Measurements from ENCODE around the gene TOX3.

The TOX3 gene

DNA sequence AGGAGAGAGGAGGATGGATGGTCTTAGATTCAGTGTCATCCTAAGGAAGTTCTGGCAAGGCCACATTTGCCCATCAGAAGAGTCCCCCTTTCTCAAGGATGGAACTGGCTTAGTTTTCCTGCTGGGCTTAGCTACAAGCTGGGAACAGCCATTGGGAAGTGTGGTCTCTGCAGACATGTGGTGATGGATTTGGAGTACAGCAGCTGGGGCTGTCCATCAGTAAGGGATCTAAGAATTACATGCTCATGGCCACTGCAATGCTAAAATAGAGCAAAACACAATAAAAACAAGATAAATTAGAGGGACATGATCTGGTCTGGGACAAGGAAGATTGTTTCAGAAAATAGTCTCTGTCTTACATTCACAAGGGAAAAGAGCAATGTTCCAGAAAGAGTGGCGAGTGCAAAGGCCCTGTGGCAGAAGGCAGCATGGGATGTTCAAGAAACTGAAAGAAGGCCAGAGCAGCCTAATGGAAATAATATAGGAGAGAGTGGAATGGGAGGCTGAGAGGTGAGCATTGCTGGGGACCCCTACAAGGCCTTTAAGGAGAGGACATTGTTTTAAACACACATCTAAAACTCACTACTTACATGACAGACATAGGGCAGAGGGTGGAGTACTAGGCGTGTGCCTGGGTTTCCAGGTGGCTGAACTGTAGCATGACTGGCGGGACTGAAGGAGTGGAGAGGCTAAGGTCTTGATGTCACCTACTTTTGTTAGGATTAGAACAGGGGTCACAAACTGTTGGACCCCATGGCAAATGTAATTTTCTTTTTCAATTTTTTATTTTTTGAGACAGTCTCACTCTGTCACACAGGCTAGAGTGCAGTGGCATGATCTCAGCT, 17.0 kb upstream of the TOX3 start:
- no peak for DNase-seq

DNA sequence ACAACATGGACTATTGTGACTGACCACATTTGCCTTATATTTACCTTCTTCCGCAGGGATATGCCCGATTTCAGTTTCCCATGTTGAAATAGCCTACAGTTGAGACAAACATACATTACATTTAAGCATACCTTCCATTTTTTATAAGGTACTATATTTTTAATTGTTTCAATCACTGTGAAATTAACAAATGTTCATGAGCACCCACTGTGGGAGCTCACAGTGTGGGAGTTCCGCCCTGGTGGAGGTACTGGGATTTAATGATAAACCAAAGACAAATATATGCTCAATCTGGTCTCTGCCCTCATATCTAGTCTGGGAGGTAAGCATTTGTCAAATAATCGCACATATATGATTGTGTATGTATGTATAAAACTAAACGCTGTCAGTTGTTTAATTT, 15.8 kb upstream of the TOX3 start:
- no peak for DNase-seq

DNA sequence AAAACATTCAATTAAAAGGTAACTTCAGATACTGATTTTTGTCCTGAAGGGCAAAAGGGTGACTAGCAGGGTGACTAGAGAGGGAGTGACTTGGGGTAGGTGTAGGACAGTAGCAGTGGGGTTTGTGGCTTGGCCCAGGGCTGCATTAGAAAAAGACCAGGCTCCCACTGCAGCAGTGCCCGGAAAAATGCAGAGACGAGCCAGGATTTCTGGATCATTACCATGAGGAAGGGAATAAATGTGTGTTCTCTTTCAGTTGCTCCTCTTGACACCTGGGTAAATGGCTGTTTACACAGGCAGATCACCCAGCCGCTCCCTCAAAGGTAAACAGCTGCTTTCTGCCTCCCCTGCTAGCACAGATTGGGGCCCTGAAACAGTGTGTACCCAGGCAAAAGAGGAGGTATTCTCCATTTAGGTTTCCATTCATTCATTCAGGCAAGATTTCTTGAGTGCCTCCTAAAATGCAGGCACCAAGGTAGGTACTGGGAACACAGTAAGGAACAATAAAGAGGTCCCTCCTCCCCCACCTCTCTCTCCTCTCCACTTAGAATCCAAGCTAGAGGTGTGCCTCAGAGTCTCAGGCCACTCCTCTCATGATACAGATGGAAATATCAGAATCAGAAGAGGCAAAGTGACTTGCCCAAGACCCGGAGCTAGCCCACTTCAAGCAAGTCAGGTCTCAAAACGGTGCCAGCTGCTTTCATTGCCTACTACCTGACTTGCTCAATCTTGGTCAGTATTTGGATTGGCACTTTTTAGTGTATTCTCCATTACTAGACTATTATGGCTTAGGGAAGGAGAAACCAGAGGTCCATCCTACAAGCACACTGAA, 15.2 kb upstream of the TOX3 start:
- DNase-seq: no peak

DNA sequence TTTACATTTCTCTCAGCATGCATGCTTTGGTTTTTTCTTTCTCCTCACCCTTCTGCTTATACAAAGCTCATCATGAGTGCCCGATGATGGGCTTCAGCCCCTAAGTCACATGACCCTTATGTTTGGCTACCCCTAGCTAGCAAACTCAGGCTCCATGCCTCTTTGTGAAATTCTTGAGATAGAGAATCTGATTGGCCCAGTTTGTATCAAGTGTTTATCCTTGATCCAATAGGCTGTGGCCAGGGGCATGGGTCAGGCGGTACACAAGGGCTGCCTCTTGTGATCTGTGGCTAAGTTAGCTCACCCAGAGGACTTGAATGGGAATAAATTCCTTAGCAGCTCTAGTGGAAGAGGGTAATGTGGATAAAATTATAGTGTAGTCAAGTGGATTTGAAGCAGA, 11.5 kb upstream of the TOX3 start:
- no peak for DNase-seq

DNA sequence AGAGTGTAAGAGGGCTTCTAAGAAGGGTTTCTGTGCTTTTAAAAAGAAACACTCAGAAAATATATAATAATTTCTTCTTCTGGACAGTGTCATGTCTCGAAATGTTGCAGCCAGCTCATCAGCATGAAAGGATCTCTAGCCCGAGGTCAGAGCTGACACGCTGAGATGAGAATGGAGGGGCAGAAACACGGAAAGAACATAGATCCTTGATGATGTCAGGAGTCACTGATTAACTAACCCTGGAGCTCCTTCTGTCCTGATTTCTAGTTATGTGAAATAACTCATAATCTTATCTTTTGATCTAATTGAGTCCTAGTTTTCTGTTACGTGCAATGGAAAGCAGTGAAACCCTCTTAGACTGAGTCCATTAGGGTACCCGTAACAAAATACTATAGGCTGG, 10.3 kb upstream of the TOX3 start:
- no peak for DNase-seq

DNA sequence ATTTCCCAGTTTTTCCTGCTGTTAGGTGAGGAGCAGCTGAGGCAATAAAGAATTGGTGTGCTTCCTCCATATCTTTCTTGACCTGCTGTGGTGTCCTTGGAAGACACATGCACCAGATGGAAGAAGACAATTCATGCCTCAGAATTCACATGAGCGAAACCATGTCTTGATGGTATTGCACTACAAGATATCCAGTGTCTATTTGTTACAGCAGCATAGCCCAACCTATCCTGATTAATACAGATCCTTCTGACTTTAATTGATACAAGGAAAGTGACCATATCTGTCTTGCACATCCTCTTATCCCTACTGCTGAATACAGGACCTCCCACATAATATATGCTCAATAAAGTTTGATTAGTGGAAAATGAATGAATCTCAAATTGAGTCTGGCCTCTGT, 9.1 kb upstream of the TOX3 start:
- no peak for DNase-seq

DNA sequence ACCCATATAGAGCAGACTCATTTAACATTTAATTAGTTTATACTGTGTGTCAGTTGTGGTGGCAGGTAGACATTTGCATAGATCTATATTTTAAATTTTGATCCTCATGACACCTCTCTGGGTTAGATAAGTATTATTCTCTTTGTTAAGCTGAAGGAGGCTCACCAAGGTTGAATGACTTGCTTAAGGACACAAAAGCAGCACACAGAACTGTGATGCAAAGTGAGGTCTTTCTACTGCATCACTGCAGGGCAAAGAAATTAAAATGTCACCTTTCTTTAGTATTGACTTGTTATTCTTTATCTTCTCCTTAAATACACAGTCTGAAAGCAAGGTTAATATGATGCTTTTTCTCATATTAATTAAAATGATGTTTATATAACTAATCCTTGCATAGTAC, 8.6 kb upstream of the TOX3 start:
- DNase-seq: no peak

DNA sequence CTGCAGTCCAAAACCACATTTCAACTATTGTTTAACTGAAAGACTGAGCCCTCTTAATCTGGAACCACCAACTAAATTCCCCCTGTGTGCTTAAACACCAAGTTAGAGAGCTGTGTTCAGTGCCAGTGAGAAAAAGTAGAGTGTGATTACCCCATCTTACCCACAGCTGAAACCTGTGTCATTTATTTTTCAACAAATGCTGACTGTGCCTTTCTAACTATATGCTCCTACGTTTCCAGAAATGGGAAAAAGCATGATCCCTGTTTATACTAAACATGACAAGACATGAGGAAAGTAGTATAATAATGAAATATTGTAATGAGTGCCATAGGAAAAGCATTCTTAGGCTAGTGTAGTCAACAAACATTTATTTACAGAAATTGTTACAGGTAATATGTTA, 7.4 kb upstream of the TOX3 start:
- no peak for DNase-seq

DNA sequence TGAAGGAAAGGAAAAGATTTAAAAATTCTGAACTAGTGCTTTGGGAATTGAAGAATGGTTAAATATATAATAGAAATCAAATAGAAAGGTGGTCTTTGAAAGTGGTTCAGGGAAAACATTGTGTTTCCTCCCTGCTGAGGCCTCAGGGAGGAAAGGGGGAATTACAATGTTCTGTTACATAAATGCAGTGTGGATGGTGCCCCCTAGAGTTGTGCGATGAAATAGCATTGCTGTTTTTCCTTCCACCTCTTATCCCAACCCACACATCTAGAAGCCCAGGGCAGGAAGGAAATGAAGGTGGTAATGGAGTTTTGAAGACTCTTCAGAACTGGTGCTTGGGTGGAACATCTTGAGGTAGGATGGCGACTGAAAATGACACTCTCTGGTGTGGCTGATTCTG, 6.4 kb upstream of the TOX3 start:
- no peak for DNase-seq

DNA sequence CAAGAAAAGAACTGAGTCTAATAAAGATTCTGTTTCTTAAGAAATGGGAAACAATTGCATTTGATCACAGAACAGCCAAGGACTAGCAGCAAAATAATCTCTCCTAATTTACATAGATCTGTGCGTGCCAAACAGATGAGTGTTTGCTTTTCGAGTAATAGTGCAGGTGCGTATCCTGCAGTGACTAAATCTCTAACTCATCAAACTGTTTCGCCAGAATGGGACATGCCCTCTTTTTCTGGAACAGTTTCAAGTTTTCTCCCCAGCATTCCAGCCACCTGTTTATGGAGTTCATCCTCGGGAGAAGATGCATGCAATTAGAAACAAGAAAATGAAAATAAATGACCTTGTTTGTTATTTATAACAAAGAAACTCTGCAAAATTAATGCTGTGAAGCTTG, 5.7 kb upstream of the TOX3 start:
- DNase-seq: no peak

DNA sequence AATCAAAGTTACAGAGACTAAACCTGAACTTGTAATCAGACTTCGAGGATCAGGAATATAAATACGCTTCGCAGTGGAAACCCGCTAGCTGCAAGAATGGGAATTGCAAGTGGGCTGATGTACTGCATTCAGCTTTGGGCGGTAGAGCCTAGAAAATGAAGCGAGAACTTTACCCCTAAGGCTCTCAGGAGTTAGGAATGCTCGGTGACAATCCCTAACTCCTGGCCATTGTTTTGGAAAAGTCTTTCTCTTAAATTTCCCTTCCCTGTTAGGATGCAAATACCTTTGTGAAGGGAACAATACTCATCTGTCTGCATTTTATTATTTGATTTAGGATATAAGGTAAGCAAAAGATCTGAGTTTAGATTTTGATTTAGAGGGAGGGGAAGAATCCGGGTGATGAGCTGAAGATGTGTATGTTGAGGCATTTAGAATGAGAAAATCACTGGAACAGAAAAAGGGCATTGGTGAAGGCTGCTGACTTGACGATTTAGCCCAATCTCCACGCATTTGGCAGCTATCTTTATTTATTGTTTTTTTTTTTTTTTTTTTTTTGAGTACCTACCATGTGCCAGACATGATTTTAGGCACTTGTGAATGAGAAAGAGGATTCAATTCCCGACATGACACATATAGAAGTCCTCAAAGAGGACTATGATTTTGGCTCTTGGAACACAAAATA, 2.2 kb upstream of the TOX3 start:
- no peak for DNase-seq

DNA sequence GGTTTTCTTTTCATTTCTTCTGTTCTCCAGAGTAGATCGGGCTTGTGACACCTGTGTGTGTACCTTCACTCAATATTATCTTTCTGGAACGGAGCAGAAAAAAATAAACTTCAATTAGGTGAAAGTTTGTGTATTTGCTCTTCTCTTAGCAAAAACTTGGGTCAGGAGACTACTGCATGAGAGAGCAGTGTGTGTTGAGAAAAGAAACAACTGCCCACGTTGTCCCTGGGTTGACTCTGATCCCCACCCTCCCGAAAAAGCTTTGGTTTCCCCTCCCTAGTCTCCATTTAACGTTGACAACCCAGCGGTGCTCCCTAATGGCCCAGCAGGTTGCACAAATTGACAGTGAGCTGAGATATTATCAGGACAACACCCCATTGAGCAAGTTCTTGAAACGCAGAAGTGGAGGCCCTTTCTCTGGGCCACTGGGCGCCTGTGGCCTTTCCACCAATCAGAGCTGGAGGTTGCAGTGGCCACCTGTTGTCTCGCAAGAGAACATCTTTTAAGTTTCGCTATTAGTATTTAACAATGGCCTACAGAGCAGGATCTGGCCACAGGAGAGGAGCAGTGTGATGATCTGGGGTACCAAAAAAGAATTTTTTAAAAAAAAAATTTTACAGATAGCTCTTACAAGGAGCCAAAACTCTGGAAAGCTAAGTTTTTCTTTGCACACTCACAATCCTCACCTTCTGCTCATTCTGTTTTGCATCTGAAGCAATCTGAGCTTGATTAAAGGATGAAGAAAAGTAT, 1.5 kb upstream of the TOX3 start:
- DNase-seq: no peak

DNA sequence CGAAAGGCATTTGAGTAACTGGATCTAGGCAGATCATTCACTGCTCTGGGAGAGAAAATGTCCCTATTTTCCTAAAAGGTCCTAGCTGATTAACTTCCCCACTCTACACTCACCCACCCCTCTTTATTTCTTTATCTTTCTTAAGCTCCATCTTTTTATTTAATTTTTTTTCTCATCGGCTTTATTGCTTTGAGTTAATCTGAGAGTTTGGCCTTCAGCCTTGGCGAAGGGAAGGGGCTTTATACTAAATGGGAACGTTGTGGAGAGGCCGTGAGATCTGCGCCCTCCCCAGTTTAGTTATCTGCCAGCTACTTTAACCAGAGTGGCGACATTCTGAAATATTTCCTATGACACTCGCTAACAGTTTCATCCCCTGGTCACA, 882 bp upstream of the TOX3 start:
- no peak for DNase-seq

DNA sequence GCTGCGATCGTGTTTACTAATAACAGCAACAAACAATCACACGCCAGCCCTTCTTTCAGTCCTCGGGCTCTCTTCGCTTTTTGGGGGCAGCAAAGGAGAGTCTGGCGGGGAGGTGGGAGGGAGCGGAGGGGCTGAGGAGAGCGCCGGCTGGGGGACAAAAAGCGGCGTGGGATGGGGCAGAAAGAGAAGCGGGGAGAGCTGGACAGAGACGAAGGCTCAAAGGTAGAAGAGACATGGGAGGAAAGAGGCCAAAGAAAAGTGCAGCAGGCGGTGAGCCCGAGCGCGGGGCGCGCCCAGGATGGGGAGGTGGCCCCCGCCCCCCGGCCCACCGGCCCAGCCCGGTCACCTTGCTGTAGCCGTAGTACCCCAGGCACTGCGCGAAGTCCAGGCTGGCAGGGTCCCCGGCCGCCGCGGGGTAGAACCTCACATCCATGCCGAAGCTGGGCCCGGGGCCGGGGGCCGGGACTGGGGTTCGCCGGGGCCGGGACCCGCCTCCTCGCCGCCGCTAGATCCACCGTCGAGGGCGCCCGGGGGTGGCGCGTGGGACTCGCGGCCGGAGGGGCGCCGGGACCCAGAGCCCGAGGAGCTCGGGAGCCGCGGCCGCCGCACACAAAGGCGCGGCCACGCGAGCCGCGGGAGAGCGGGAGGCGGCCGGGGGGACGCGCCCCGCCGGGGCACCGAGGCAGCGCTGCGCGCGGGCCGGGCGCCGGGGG, 496 bp downstream of the TOX3 start:
- no peak for DNase-seq

DNA sequence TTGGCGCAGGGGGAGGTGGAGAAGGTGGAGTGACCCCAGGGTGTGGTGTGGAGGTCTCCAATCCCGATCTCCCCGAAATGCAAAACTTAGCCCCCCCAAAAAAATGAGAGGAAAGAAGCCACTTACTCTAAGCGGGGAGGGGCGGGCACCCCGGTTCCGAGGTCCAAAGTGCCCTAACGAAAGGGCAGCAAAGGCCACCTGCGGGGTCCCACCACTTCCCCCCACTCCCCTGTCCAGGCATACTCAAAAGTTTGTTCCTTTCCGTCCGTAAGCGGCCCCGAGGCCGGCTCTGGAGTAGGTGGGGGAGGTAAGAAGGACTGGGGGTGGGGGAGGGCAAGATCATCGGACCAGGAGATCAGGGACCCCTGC, 1.1 kb downstream of the TOX3 start:
- no peak for DNase-seq

DNA sequence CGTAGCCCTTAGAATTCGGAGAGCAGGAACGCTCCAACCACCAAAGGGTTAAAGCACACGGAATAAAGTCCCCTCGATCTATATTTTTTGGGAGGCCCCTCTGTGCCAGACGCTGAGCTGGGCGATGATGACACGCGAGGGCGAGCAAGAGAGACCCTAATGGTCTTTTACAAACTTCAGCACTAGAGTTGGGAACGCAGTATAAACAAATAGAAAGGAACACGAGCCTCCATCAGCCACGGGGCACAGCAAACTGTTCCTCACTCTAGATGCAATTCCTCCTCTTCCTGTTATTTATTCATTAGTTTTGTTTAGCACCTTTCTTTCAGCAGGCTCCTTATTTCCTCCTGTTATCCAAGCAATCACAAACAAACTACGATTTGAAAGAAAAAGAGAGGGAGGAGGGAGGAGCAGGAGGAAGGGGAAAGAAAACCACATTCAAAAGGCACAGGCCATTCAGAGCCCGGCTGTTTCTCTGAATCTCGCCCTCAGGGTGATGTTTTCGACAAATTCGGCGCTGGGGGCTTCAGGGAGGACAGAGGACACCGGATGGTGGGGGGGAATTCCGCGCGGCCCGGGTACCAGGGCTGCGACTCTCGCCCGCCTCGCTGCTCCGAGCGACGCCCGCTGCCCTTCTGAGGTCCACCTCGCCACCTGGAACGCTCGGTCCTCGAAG, 1.6 kb downstream of the TOX3 start:
- DNase-seq: no peak

DNA sequence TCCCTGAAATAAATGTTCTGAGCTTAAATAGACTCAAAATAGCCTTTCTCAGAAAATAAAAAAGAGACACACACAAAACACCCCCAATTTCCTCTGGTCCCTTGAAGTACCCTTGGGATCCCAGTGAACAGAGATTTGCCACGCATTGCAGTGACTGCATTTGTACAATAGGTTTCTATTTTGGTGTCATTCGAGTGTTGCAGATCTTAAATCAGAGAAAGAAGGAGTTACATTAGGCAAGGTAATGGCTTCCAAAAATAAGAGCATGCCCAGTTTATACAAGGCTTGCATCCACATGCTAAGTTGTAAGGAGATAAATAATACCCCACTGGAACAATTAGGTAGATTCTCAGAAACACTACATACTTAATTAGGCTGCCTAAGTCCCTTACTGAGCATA, 2.2 kb downstream of the TOX3 start:
- no peak for DNase-seq

DNA sequence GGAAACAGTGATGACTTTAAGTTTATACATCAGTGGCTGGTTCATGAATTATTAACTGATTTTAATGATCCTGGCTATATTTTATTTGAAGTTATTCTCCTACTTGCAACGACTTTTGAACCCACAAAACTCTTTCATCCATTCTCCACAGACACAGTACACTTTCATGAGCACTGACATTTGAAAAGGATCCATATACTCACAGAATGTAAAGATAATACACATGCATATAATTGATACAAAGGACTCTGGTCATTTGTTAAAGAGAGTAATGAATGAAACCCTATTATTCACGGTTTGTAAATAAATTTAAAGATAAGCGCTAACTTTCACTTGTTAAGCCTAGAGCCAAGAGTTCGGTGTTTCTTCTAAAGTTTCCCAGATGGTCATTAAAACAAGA, 3.3 kb downstream of the TOX3 start:
- DNase-seq: no peak

DNA sequence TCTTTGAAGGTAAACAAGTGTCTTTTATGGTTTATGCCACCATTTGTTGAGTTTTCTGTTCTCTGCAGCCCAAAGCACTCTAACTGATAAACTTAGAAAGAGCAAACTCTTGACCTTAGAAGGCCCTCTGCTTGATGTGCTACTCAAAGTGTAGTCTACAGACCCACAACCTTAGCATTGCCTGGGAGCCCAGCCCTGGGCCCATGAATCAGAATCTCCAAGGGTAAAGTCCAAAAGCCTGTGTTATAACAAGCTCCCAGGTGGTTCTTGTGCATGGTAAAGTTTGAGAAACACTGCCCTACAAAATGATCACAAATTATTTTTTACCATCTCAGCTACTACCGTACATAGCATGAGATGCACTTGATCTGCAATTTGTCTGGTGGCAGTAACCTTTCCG, 6.0 kb downstream of the TOX3 start:
- DNase-seq: no peak

DNA sequence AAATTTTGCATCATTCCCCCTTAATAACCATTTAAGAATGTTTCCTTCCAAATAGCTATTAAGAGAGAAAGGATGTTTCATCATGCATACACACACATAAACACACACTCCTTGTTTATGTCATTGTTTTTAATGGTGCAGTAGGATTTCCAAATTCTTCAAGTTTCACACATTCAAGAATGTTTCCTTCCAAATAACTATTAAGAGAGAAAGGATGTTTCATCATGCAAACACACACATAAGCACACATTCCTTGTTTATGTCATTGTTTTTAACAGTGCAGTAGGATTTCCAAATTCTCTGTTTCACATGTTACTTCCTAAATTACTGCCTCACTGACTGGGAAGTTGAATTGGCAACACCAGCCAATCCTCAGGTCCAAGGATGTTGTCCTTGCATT, 7.8 kb downstream of the TOX3 start:
- DNase-seq: no peak

DNA sequence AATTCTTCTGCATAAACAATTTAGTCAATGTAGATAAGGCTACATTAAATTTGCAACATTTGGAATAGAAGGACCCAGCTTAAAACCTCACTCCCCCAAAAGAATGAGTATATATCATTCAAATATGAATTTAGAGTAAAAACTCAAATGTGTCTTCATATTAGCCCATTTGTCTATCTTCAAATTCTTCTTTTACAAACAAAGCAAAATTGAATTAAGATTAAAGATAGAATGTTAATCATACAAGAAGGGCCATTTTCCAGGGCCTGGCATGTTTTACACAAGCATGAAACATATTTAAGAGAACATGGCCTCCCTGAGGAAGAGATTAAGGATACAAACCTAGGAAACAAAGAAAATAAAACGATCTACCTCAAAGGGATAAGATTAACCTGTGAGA, 8.4 kb downstream of the TOX3 start:
- no peak for DNase-seq

DNA sequence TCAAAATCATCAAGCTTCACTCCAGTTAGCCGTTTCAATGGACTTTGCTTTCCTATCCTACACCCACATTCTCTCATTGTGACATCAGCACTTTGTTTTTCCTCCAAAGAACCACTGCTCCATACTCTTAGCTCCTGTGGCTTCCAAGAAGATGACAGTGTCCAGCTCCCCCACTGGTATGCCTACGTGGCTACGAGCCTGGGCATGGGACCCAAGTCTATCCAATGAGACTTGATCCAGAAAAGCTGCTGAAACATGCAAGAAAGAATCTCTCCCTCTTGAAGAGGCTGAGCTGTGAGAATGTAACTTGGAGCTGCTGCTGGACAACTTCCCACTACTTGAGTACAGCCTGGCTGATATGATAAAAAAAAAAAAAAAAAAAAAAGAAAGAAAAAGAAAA, 9.4 kb downstream of the TOX3 start:
- no peak for DNase-seq

Measured in stimulated activated CD4-positive, alpha-beta T cell treated with anti-CD3 and anti-CD28 coated beads, Interleukin-4, amount 100 ng/mL, for 4 hours (primary cell).